SK-N-SH treated with all-trans-retinoic acid at 6 μM for 48 hours (cell line): ENCODE results near the gene NARS2.

Source experiments
- ATAC-seq: fragments of 200-7000 bp; cut with Tn5 transposase; 3 replicates; pipeline ENCODE4 v1.9.1; 2020; ENCODE audit warnings: mild to moderate bottlenecking, moderate library complexity
- ARNTL ChIP-seq: fragments of 450-650 bp; formaldehyde crosslinking; IDR thresholded peaks from 2 replicates; pipeline ENCODE4 v1.5.0; 2020; ENCODE audit warnings: low read depth, mild to moderate bottlenecking, moderate library complexity, borderline replicate concordance
- BACH2 ChIP-seq: fragments of 250-450 bp; sonication (Bioruptor Pico); IDR thresholded peaks from 2 replicates; pipeline ENCODE4 v1.9.0; 2021; ENCODE audit warnings: mild to moderate bottlenecking, borderline replicate concordance
- CSDC2 ChIP-seq: fragments of 250-450 bp; sonication (Bioruptor Pico); IDR thresholded peaks from 2 replicates; pipeline ENCODE4 v1.5.0; 2020; ENCODE audit warnings: mild to moderate bottlenecking, moderate library complexity
- ESRRG ChIP-seq: fragments of 250-450 bp; sonication (Bioruptor Pico); IDR thresholded peaks from 2 replicates; pipeline ENCODE4 v1.6.1; 2021; ENCODE audit warnings: mild to moderate bottlenecking
- GLIS3 ChIP-seq: fragments of 250-450 bp; sonication (Bioruptor Pico); IDR thresholded peaks from 2 replicates; pipeline ENCODE4 v1.5.0; 2020; ENCODE audit warnings: mild to moderate bottlenecking, moderate library complexity
- ISL1 ChIP-seq: fragments of 250-450 bp; sonication (Bioruptor Pico); IDR thresholded peaks from 2 replicates; pipeline ENCODE4 v2.1.2; 2022; ENCODE audit warnings: mild to moderate bottlenecking, moderate library complexity
- OSR1 ChIP-seq: fragments of 250-450 bp; sonication (Bioruptor Pico); IDR thresholded peaks from 2 replicates; pipeline ENCODE4 v1.8.0; 2022; ENCODE audit warnings: moderate library complexity, mild to moderate bottlenecking, inconsistent platforms
- POU6F1 ChIP-seq: fragments of 250-450 bp; sonication (Bioruptor Pico); IDR thresholded peaks from 2 replicates; pipeline ENCODE4 v1.8.0; 2021; ENCODE audit warnings: low read depth, mild to moderate bottlenecking, moderate library complexity, borderline replicate concordance
- PPARA ChIP-seq: fragments of 250-450 bp; sonication (Bioruptor Pico); IDR thresholded peaks from 2 replicates; pipeline ENCODE4 v1.5.0; 2020; ENCODE audit warnings: mild to moderate bottlenecking, borderline replicate concordance
- RARB ChIP-seq: fragments of 250-450 bp; sonication (Bioruptor Pico); IDR thresholded peaks from 2 replicates; pipeline ENCODE4 v1.8.0; 2021; ENCODE audit warnings: mild to moderate bottlenecking, moderate library complexity
- SNAI2 ChIP-seq: fragments of 250-450 bp; sonication (Bioruptor Pico); IDR thresholded peaks from 2 replicates; pipeline ENCODE4 v1.5.0; 2020; ENCODE audit warnings: mild to moderate bottlenecking, moderate library complexity
- TCF4 ChIP-seq: fragments of 250-450 bp; sonication (Bioruptor Pico); IDR thresholded peaks from 2 replicates; pipeline ENCODE4 v1.8.0; 2021; ENCODE audit warnings: mild to moderate bottlenecking, moderate library complexity, borderline replicate concordance
- TOX ChIP-seq: fragments of 250-450 bp; sonication (Bioruptor Pico); IDR thresholded peaks from 2 replicates; pipeline ENCODE4 v1.8.0; 2021; ENCODE audit warnings: mild to moderate bottlenecking, moderate library complexity, borderline replicate concordance
- ZFP3 ChIP-seq: fragments of 250-450 bp; sonication (Bioruptor Pico); IDR thresholded peaks from 2 replicates; pipeline ENCODE4 v1.5.0; 2020; ENCODE audit warnings: mild to moderate bottlenecking, moderate library complexity
- ZNF565 ChIP-seq: fragments of 450-650 bp; formaldehyde crosslinking; conservative IDR thresholded peaks from 2 replicates; pipeline ENCODE4 v1.5.0; 2020; ENCODE audit warnings: low read depth, mild to moderate bottlenecking, moderate library complexity
- ZNF8 ChIP-seq: fragments of 450-650 bp; formaldehyde crosslinking; IDR thresholded peaks from 2 replicates; pipeline ENCODE4 v1.5.0; 2020; ENCODE audit warnings: mild to moderate bottlenecking, moderate library complexity
- TF ChIP-seq, protein P1 (sequence below): fragments of 250-450 bp; sonication (Bioruptor Pico); IDR thresholded peaks from 2 replicates; pipeline ENCODE4 v1.8.0; 2020; ENCODE audit warnings: mild to moderate bottlenecking, moderate library complexity, borderline replicate concordance
- TF ChIP-seq, protein P2 (sequence below): fragments of 250-450 bp; sonication (Bioruptor Pico); IDR thresholded peaks from 2 replicates; pipeline ENCODE4 v1.5.0; 2020; ENCODE audit warnings: mild to moderate bottlenecking, moderate library complexity
- TF ChIP-seq, protein P3 (sequence below): fragments of 250-450 bp; sonication (Bioruptor Pico); IDR thresholded peaks from 2 replicates; pipeline ENCODE4 v1.5.1; 2020; ENCODE audit warnings: low read depth, mild to moderate bottlenecking, moderate library complexity
- TF ChIP-seq, protein P4 (sequence below): fragments of 250-450 bp; sonication (Bioruptor Pico); IDR thresholded peaks from 2 replicates; pipeline ENCODE4 v1.5.1; 2021; ENCODE audit warnings: mild to moderate bottlenecking, moderate library complexity

Gene NARS2

DNA sequence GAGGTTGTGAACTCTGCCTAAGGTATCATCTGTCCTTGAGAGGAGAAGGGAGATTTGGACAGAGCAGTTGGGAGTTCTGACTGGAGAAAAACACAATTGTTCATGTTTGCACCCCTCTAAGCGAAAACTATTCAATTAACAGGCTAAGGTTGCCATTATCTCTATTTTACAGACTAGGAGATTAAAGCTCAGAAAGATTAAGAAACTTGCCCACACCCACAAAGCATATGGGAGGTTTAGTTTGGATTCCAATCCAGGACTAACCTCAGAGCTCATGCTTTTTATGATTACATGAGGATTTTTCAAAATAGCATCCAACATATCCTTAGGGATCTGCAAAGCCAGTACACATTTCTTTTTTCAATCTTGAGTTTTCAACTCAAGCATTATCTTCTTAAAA lies 179.1 kb downstream of the NARS2 start:
- no peak for TF ChIP-seq OSR1 (CRISPR knock-in tag)
- TF ChIP-seq GLIS3 = no peak
- no peak for TF ChIP-seq ZNF565 (CRISPR knock-in tag)
- TF ChIP-seq, protein P1, sequence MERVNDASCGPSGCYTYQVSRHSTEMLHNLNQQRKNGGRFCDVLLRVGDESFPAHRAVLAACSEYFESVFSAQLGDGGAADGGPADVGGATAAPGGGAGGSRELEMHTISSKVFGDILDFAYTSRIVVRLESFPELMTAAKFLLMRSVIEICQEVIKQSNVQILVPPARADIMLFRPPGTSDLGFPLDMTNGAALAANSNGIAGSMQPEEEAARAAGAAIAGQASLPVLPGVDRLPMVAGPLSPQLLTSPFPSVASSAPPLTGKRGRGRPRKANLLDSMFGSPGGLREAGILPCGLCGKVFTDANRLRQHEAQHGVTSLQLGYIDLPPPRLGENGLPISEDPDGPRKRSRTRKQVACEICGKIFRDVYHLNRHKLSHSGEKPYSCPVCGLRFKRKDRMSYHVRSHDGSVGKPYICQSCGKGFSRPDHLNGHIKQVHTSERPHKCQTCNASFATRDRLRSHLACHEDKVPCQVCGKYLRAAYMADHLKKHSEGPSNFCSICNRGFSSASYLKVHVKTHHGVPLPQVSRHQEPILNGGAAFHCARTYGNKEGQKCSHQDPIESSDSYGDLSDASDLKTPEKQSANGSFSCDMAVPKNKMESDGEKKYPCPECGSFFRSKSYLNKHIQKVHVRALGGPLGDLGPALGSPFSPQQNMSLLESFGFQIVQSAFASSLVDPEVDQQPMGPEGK (CRISPR knock-in tag) = no peak
- no peak for TF ChIP-seq ISL1
- TF ChIP-seq, protein P2, sequence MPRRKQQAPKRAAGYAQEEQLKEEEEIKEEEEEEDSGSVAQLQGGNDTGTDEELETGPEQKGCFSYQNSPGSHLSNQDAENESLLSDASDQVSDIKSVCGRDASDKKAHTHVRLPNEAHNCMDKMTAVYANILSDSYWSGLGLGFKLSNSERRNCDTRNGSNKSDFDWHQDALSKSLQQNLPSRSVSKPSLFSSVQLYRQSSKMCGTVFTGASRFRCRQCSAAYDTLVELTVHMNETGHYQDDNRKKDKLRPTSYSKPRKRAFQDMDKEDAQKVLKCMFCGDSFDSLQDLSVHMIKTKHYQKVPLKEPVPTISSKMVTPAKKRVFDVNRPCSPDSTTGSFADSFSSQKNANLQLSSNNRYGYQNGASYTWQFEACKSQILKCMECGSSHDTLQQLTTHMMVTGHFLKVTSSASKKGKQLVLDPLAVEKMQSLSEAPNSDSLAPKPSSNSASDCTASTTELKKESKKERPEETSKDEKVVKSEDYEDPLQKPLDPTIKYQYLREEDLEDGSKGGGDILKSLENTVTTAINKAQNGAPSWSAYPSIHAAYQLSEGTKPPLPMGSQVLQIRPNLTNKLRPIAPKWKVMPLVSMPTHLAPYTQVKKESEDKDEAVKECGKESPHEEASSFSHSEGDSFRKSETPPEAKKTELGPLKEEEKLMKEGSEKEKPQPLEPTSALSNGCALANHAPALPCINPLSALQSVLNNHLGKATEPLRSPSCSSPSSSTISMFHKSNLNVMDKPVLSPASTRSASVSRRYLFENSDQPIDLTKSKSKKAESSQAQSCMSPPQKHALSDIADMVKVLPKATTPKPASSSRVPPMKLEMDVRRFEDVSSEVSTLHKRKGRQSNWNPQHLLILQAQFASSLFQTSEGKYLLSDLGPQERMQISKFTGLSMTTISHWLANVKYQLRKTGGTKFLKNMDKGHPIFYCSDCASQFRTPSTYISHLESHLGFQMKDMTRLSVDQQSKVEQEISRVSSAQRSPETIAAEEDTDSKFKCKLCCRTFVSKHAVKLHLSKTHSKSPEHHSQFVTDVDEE (CRISPR knock-in tag) = no peak
- TF ChIP-seq ARNTL = no peak
- TF ChIP-seq ZFP3 (CRISPR knock-in tag) = no peak
- TF ChIP-seq BACH2 (CRISPR knock-in tag) = no peak
- no peak for TF ChIP-seq SNAI2
- no peak for TF ChIP-seq TOX (CRISPR knock-in tag)
- TF ChIP-seq RARB (CRISPR knock-in tag) = no peak
- no peak for TF ChIP-seq PPARA (CRISPR knock-in tag)
- TF ChIP-seq, protein P3, sequence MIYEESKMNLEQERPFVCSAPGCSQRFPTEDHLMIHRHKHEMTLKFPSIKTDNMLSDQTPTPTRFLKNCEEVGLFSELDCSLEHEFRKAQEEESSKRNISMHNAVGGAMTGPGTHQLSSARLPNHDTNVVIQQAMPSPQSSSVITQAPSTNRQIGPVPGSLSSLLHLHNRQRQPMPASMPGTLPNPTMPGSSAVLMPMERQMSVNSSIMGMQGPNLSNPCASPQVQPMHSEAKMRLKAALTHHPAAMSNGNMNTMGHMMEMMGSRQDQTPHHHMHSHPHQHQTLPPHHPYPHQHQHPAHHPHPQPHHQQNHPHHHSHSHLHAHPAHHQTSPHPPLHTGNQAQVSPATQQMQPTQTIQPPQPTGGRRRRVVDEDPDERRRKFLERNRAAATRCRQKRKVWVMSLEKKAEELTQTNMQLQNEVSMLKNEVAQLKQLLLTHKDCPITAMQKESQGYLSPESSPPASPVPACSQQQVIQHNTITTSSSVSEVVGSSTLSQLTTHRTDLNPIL (CRISPR knock-in tag) = no peak
- TF ChIP-seq CSDC2 (CRISPR knock-in tag) = no peak
- no peak for TF ChIP-seq POU6F1 (CRISPR knock-in tag)
- no peak for TF ChIP-seq TCF4 (CRISPR knock-in tag)
- no peak for TF ChIP-seq ZNF8 (CRISPR knock-in tag)
- TF ChIP-seq ESRRG (CRISPR knock-in tag) = no peak
- ATAC-seq = no peak

- no peak for TF ChIP-seq GLIS3
- no peak for TF ChIP-seq OSR1 (CRISPR knock-in tag)
- no peak for TF ChIP-seq ESRRG (CRISPR knock-in tag)
- TF ChIP-seq CSDC2 (CRISPR knock-in tag) = no peak
- TF ChIP-seq, protein P2 (CRISPR knock-in tag) = no peak
- TF ChIP-seq SNAI2 = no peak
- ATAC-seq = no peak
These were observed 181.8 kb downstream of the NARS2 start for GRCh38 chr11:78392854-78393253.

GRCh38 chr11:78391424-78391823 lies 183.2 kb downstream of the NARS2 start:
- TF ChIP-seq, protein P4, sequence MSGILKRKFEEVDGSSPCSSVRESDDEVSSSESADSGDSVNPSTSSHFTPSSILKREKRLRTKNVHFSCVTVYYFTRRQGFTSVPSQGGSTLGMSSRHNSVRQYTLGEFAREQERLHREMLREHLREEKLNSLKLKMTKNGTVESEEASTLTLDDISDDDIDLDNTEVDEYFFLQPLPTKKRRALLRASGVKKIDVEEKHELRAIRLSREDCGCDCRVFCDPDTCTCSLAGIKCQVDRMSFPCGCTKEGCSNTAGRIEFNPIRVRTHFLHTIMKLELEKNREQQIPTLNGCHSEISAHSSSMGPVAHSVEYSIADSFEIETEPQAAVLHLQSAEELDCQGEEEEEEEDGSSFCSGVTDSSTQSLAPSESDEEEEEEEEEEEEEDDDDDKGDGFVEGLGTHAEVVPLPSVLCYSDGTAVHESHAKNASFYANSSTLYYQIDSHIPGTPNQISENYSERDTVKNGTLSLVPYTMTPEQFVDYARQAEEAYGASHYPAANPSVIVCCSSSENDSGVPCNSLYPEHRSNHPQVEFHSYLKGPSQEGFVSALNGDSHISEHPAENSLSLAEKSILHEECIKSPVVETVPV = no peak
- no peak for TF ChIP-seq OSR1 (CRISPR knock-in tag)
- no peak for TF ChIP-seq ARNTL
- no peak for TF ChIP-seq PPARA (CRISPR knock-in tag)
- TF ChIP-seq ESRRG (CRISPR knock-in tag) = no peak
- no peak for TF ChIP-seq TCF4 (CRISPR knock-in tag)
- no peak for TF ChIP-seq TOX (CRISPR knock-in tag)
- TF ChIP-seq, all 23 proteins: peak for 0
- ATAC-seq = no peak
